ENCODE data around the gene TTLL6.

Gene TTLL6

GRCh38 chr17:48740537-48740936 is 76.5 kb downstream of the TTLL6 start:
- H3K4me3 ChIP-seq (ENCODE audit: control insufficient read depth, low read depth, low read length): no peak overlapping the region
- DNase-seq (ENCODE audit: low read depth): no peak
- no peak for TF ChIP-seq CTCF (conservative IDR thresholded peaks at IDR 0.05; ENCODE audit: control insufficient read depth, insufficient read depth, low read depth, low read length)

GRCh38 chr17:48738803-48739526 is 78.1 kb downstream of the TTLL6 start:
- TF ChIP-seq CTCF (conservative IDR thresholded peaks at IDR 0.05; ENCODE audit: control insufficient read depth, insufficient read depth, low read depth, low read length): no peak
- no peak for DNase-seq (ENCODE audit: low read depth)
- H3K4me3 ChIP-seq (ENCODE audit: control insufficient read depth, low read depth, low read length): no peak overlapping the region

- H3K4me3 ChIP-seq (ENCODE audit: control insufficient read depth, low read depth, low read length): no peak overlapping the region
- no peak for TF ChIP-seq CTCF (conservative IDR thresholded peaks at IDR 0.05; ENCODE audit: control insufficient read depth, insufficient read depth, low read depth, low read length)
These were observed 78.6 kb downstream of the TTLL6 start for GRCh38 chr17:48738424-48738802.

GRCh38 chr17:48737330-48738043 is 79.5 kb downstream of the TTLL6 start:
- no peak for DNase-seq (ENCODE audit: low read depth)
- no peak overlapping the region for H3K4me3 ChIP-seq (ENCODE audit: control insufficient read depth, low read depth, low read length)
- TF ChIP-seq CTCF (conservative IDR thresholded peaks at IDR 0.05; ENCODE audit: control insufficient read depth, insufficient read depth, low read depth, low read length): no peak

More at GRCh38 chr17:48738424-48738802, 78.6 kb downstream of the TTLL6 start:
- DNase-seq (ENCODE audit: low read depth): no peak

GRCh38 chr17:48735062-48735351 is 82.0 kb downstream of the TTLL6 start:
- no peak for DNase-seq (ENCODE audit: low read depth)
- H3K4me3 ChIP-seq (ENCODE audit: control insufficient read depth, low read depth, low read length): no peak overlapping the region
- TF ChIP-seq CTCF (conservative IDR thresholded peaks at IDR 0.05; ENCODE audit: control insufficient read depth, insufficient read depth, low read depth, low read length): no peak

GRCh38 chr17:48734333-48735061 is 82.5 kb downstream of the TTLL6 start:
- no peak overlapping the region for H3K4me3 ChIP-seq (ENCODE audit: control insufficient read depth, low read depth, low read length)
- no peak for DNase-seq (ENCODE audit: low read depth)
- TF ChIP-seq CTCF (conservative IDR thresholded peaks at IDR 0.05; ENCODE audit: control insufficient read depth, insufficient read depth, low read depth, low read length): no peak

Data from fibroblast of mammary gland (primary cell).